ENCODE measurements around the gene PIGS.

Gene PIGS

GRCh38 chr17:28550858-28551257, 20.5 kb downstream of the PIGS start:
- DNase-seq (ENCODE audit: low spot score) = no peak

DNA sequence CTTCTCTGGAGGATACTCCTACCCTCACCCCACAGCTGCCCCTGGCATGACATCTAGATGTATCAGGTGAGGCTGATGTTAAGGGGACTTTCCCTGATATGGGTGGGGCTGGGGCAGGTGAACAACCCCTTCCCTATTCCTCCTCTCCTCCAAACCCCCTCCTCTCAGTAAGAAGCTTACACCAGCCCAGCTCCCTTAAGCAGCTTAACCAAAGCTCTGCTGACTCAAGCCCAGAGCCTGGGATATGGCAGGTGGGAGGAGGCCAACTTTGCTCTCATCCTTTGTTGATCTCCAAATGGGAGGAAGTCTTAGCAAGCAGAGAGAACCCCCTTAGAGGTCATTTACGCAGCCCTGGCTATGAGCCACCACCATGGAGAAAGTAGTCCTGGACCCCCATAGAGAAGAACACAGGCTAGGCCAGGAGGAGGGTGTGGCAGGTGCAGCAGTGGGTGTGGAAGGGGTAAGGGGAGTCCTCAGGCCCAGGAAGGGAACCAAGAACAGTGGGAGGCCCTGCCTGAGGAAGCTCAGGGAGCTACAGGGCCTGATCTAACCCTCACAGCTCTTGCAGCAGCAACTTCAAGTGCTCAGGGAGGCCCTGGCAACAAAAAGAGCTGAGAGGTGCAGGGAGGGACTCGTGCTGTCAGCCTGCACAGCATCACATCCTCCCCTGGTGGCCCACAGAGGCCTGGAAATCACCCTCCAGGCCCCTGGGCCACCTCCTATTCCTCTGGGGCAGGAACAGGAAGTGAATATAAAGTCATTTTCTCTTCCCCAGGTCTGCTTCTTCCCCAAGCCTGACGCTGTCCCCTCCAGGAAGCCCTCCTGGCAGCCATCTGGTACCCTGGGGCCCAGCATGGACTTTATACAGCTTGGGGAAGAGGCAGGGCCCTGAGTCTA, 21.8 kb downstream of the PIGS start:
- DNase-seq (ENCODE audit: low spot score) = peak; percentile 68

GRCh38 chr17:28548417-28549130, 22.8 kb downstream of the PIGS start:
- no peak for DNase-seq (ENCODE audit: low spot score)

DNA sequence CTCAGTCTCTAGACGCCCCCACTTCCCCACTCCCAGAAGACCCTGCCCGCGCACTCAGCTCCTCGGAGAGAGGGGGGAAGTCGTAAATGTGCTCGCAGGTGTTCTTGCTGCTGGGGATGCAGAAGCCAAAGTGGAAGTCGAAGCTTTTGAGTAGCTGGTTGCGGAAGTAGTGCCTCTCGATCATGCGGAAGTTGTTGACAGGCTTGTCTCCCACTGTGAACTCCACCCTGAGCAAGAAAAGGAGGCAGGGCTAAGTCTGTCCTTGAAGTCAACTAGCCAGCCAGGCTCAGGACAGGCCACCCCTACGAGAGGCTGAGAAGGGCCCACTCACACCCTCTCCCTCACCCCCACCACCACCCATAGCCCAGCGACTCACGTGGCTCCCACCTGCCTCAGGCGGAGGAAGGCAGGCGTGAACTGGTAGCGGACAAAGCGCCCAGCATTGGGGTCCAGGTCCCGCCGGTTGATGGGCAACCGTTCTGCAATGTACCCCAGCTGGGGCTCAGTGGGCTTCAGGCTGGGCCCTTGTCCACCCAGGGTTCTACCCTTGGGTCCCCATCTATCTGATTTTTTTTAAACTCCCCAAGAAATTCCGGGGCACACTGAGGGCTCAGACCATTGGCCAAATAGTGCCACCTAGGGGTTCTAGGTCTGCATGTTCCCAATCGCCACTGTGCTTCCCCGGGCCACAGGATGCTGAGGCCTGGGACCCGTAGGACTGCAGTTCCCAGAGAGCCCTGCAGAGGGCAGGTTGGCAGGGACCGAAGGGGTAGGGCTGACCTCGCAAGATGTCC, 23.5 kb downstream of the PIGS start:
- DNase-seq (ENCODE audit: low spot score) = peak; percentile 66

GRCh38 chr17:28547096-28547622, 24.2 kb downstream of the PIGS start:
- no peak for DNase-seq (ENCODE audit: low spot score)

DNA sequence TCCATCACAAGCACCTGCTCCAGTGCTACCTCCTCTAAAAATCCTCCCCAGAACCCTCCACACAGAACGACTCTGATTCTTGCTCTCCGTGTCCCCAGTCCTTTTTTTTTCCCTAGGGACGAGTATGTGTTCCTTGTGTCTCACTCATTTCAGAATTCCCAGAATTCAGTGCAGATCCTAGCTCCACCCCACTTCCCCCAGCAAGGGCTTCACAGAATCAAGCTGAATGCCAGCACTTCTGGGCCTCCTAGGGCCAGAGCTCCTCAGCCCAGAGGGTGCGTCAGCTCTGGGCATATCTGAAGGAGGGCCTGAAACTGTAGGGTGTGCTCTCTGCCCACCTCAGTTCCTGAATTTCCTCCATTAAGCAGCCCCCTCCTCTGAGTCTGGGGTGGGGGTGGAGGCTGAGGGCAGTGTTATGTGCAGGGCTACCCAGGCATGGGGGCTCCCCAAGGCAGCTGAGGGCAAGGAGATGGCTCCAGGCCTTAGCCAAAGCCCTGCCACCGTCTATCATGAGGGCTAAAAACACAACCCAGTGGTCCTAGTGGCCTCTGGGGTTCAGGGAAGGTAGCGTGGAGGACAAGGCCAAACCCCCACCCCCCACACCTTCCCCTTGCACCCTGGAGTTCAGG, 25.4 kb downstream of the PIGS start:
- DNase-seq (ENCODE audit: low spot score) = no peak

DNA sequence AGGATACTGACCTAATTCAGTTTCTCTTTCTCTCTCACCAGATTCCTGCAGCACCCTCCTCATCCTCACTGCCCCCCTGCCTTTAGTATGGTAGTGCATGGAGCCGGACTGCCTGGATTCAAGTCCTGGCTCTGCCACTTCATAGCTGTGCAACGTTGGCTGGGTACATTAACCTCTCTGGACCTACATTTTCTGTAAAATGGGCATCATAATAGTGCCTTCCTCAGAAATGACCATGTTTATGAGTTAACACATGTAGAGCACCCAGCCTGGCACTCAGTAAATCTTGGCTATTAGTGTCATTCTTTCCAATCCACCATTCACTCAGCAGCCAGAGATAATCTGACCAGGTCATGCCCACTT, 26.2 kb downstream of the PIGS start:
- no peak for DNase-seq (ENCODE audit: low spot score)

GRCh38 chr17:28544402-28545140, 26.8 kb downstream of the PIGS start:
- DNase-seq (ENCODE audit: low spot score) = no peak

- DNase-seq (ENCODE audit: low spot score) = no peak
These were observed 29.9 kb downstream of the PIGS start for GRCh38 chr17:28541439-28541838.

GRCh38 chr17:28540231-28540630, 31.1 kb downstream of the PIGS start:
- DNase-seq (ENCODE audit: low spot score) = no peak

DNA sequence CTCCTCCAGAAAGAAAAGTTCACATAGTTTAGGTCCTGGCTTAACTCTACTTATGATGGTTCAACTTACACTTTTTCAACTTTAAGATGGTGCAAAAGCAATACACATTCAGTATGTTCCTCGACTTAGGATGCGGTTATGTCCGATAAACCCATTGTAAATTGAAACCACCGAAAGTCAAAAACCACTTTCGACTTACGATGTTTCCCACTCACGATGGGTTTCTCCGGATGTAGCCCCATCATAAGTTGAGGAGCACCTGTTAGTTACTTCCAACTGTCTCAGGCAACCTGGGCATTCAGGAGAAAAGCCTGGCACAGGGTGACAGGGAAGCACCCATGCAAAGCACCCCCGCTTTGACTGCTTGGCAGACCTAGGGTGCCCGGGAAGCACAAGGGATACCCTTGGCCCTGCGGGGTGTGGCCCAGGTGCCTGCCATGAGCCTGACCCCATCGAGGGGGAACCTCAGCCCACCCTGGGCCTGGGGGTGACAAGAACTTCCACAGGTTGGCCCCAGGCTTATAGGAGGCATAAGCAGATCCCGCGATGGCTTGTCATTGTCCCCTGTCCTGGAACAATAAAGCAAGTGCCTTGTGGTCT, 32.9 kb downstream of the PIGS start:
- no peak for DNase-seq (ENCODE audit: low spot score)

GRCh38 chr17:28537219-28537610, 34.1 kb downstream of the PIGS start:
- DNase-seq (ENCODE audit: low spot score) = no peak

GRCh38 chr17:28536532-28537218, 34.6 kb downstream of the PIGS start:
- DNase-seq (ENCODE audit: low spot score) = no peak

- DNase-seq (ENCODE audit: low spot score) = no peak
These were observed 36.5 kb downstream of the PIGS start for GRCh38 chr17:28534740-28535375.

DNA sequence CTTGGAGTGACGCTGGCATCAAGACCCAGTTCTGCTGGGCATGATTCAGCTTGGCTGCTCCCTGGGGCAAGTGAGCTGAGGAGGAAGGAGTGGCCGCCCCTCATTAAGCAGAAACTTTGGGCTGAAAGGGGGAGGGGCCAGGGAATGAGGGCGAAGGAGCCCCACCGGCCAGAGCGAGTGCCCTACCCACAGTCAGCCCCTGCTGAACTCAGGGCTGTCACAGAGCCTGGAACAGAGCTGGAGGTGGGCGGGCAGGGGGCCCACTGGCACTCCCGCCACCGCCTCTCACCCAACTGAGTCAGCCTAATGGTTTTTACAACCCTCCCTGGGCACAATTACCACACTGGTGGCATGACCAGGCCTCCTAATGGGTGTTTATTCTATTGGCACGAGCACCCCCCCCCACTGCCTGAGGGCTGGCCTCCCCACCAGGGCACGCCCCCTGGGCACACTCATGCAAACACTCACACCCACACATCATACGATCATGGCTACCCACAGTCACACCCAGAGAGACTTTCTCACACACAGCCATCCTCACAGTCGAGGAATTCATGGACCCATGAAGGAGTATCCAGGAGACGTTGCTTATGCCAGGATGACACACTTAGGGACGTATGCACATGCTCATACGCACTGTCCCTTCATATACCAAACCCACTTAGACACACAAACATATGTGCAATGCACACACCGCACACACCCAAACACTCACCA, 38.1 kb downstream of the PIGS start:
- no peak for DNase-seq (ENCODE audit: low spot score)

DNA sequence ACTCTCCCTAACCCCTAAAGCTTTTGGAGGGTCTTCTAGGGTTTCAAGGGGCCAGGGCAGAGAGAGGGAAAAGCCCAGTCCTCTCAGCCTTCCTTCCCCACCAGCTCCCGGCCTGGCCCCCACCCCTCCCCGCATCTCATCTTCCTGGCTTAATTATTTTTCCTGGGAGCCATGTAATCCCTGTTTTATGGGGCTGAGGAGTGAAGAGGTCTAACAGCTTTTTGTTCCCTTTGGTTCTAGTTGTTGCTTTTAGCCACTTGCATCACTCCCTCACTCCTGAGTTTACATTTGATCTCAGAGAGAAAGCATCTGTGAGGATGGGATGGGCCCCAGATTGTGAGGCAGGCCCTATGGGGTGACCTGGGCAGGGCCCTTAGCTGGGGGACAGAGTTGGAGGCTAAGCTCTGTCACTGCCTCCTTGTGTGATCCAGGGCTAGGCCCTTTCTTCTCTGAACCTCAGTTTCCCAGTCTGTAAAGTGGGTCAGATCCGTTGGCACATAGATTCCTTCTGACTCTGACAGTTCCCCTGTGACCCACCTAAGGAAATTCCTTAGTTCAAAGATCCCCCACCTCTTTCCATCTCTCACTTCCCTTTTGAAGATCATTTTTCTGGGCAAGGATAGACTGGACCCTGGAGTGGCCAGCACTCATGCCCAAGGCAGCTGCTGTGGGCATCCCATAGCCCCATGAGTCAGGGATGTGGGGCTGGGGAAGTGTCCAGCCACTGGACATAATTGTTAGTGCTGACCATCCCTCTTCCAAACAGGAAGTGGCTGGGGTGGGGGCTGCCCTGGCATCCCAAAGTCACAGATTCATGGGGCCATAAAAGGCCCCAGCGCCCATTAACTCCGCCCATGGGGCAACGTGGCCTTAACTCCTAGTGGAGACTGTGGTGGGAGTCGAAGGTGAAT, 39.0 kb downstream of the PIGS start:
- no peak for DNase-seq (ENCODE audit: low spot score)

- no peak for DNase-seq (ENCODE audit: low spot score)
These were observed 40.4 kb downstream of the PIGS start for GRCh38 chr17:28530926-28531325.

DNA sequence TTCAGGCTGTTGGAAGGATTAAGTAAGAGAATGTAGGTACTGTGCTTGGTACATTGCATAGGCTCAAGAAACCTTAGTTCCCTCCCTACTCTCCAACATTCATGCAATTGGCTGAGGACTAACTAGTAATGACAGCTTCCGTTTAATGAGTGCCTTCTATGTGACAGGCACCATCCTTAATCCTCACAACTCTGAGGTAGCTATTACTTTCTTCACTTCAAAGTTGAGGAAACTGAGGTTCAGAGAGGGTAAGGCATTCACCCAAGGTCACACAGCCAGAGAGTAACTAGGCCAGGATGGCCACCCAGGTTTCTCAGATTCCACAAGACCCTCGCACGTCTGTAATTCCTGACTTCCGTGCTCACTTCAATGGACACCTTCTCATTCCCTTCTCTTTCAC, 41.1 kb downstream of the PIGS start:
- DNase-seq (ENCODE audit: low spot score) = no peak

Measured in CD4-positive, alpha-beta T cell treated with Interleukin-2 at 100 ng/mL for 4 hours (primary cell).